Measurements from ENCODE around the gene NUDT6. TPM values are rescaled to one million over a fixed set of nuclear protein-coding genes. Genes with fewer than 3 reads are reported as not detected.

NUDT6 gene
- total and polyA plus RNA-seq, 10 donors, result 1.4 to 12.5 (median 5.1) TPM

GRCh38 chr4:122861172-122861943 lies 61.0 kb downstream of the NUDT6 start:
- no peak for DNase-seq
- no peaks in the 10 kb centered on the region for H3K4me1 ChIP-seq
- WGBS, 5 donors, result 66 to 92% (median 87%) methylated on average over 2 of the region's 2 CpGs
- H3K4me3 ChIP-seq, result no peak overlapping the region
- TF ChIP-seq CTCF (IDR thresholded peaks at IDR 0.05 in 8 of 11, conservative IDR thresholded peaks at IDR 0.05 in 3 of 11) (no peak), POLR2A (IDR thresholded peaks at IDR 0.05) (no peak), POLR2AphosphoS5 (IDR thresholded peaks at IDR 0.05) (no peak)
- H3K9me3 ChIP-seq, result no peaks in the 10 kb centered on the region
- no peaks in the 10 kb centered on the region for H3K36me3 ChIP-seq
- H3K27me3 ChIP-seq (replicated peaks in 1 of 7), result peaks cover 0 to 4% (median 0%) of the 10 kb centered on the region in 7 donors
- intact Hi-C loops (cut with DNase I; ENCODE audit: low total_unique reads), result no loop called here
- H3K27ac ChIP-seq, result no peak overlapping the region

DNA sequence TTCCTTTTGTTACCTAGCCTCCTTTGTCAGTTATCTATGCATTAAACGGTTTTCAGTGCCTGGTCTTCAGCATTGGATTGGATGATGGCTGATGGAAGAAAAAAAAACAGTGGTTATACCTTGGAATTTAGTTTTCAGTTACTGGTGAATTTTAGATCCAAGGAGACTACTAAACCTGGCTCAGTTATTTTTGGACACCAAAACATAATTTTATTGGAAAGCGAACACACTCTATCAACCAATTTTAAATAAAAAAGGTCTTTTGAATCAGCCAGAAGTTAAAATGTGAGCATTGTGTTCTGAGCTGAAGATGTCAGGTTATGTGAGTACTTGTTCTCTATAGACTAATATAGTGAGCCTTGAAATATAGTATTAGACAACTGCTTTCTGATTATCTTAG lies 63.7 kb downstream of the NUDT6 start:
- no peaks in the 10 kb centered on the region for H3K4me1 ChIP-seq
- TF ChIP-seq CTCF (IDR thresholded peaks at IDR 0.05 in 8 of 11, conservative IDR thresholded peaks at IDR 0.05 in 3 of 11) (no peak), POLR2A (IDR thresholded peaks at IDR 0.05) (no peak), POLR2AphosphoS5 (IDR thresholded peaks at IDR 0.05) (no peak)
- H3K27ac ChIP-seq, result no peak overlapping the region
- H3K4me3 ChIP-seq, result no peak overlapping the region
- WGBS, 5 donors, result 80 to 88% (median 85%) methylated on average over 2 of the region's 2 CpGs
- intact Hi-C loops (cut with DNase I; ENCODE audit: low total_unique reads), result no loop called here
- H3K27me3 ChIP-seq (replicated peaks in 1 of 7), result peaks cover 0 to 4% (median 0%) of the 10 kb centered on the region in 7 donors
- H3K36me3 ChIP-seq, result no peaks in the 10 kb centered on the region
- DNase-seq, result no peak
- H3K9me3 ChIP-seq, result no peaks in the 10 kb centered on the region

- no peaks in the 10 kb centered on the region for H3K9me3 ChIP-seq
Observed at GRCh38 chr4:122857160-122857559, 65.2 kb downstream of the NUDT6 start.

More at GRCh38 chr4:122857160-122857559, 65.2 kb downstream of the NUDT6 start:
- TF ChIP-seq CTCF (IDR thresholded peaks at IDR 0.05 in 8 of 11, conservative IDR thresholded peaks at IDR 0.05 in 3 of 11) (no peak), POLR2AphosphoS5 (IDR thresholded peaks at IDR 0.05) (no peak), POLR2A (IDR thresholded peaks at IDR 0.05) (no peak)
- peaks cover 0 to 6% (median 4%) of the 10 kb centered on the region in 7 donors for H3K27me3 ChIP-seq (replicated peaks in 1 of 7)
- H3K36me3 ChIP-seq, result no peaks in the 10 kb centered on the region
- intact Hi-C loops (cut with DNase I; ENCODE audit: low total_unique reads), result no loop called here
- no peak overlapping the region for H3K4me3 ChIP-seq
- no peak overlapping the region for H3K27ac ChIP-seq
- 90 to 96% (median 91%) methylated on average over 2 of the region's 2 CpGs for WGBS, 5 donors
- H3K4me1 ChIP-seq, result no peaks in the 10 kb centered on the region
- DNase-seq, result no peak
